Erythroblast (primary cell): ENCODE data around the gene CCDC57.

Experiments used
- DNase-seq, 2 experiments: peaks; one replicate each; lab custom pipeline; 2025; lab: John Stamatoyannopoulos, UW
- GATA1 ChIP-seq: IDR thresholded peaks from 2 replicates; pipeline ENCODE4 v1.6.1; 2011; ENCODE audit warnings: low read depth, mild to moderate bottlenecking, control low read depth, low read length, moderate library complexity
- POLR2A ChIP-seq: IDR thresholded peaks from 2 replicates; pipeline ENCODE4 v1.6.1; 2011; ENCODE audit warnings: mild to moderate bottlenecking, low read length

The CCDC57 gene

DNA sequence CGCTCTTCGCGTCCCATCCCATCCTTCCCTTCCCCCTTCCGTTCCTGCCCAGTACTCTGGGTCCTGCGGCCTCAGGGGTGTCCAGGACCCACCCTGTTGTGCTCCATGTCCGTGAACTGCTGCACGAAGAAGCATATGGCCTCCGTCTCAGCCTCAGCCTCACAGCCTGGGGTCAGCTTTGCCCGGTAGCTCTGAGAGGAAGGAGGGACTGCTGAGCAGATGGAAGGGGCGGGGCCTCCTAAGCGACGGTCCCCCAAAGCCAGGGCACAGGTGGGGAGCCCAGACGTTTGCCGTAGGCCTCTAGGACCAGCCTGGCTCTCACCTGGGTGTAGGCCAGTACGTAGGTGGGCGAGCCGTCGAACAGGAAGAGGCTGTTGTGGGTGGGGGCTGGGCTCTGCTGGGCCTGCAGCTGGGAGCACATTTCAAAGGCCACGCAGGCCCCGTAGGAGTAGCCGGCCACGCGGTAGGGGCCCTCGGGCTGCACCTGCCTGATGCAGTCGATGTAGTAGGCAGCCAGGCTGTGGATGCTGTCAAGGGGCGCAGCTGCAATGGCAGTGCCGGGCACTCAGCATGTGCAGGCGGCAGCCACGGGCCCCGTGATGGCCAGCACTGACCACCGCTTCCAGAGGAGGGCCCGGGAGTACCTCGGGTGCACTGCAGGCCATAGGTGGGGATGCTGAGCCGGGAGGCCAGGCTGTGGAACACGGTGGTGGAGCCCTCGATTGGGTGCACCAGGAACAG is 132.4 kb downstream of the CCDC57 start:
- no peak for DNase-seq
- TF ChIP-seq GATA1 (no peak), POLR2A (no peak)

DNA sequence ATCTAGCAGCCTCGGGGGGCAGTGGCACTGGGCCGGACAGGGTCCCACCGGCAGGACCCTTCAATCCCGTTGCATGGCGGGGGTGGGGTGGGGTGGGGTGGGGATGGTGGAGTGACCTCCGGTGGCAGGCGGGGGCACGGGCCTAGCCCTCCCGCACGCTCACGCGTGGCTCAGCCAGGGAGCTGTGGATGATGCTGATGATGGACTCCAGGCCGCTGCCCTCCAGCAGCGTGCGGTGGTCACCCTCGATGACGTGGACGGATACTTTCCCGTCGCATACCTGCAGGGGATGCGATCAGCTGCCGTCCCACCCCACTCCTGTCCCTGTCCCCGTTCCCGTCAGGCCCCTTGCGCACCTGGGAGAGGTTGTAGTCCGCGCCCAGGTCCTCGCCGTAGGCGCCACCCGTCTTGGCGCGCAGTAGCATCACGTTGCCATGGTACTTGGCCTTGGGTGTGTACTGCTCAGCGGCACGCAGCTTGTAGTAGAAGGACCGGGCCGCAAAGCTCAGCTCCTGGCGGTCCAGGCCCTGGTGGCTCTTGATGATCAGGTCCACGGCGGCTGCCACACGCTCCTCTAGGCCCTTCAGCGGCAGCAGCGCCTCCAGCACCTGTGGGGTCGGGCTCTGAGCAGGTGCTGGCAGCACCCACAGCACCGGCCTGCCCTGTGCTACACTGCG is 133.5 kb downstream of the CCDC57 start:
- no peak for DNase-seq
- TF ChIP-seq POLR2A (no peak), GATA1 (no peak)

DNA sequence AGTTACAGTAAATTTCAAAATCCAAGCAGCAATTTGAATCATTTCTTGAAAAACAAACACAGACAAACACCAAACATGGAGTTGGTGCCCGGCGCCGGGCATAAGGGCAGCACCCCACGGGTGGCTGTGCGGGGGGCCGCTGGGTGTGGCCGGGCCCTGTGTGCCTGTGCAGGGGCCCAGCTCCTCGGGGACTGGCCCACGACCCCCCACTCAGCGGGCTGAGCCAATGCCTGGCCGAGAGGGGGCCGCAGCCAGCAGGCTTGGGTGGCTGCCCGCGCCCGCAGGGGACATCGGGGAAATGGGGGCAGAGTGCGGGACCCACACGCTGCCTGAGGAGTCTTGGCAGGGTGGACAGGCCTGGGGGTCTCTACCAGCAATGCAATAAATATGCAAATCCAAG is 134.2 kb downstream of the CCDC57 start:
- no peak for DNase-seq
- TF ChIP-seq GATA1: no peak
- TF ChIP-seq POLR2A: no peak

DNA sequence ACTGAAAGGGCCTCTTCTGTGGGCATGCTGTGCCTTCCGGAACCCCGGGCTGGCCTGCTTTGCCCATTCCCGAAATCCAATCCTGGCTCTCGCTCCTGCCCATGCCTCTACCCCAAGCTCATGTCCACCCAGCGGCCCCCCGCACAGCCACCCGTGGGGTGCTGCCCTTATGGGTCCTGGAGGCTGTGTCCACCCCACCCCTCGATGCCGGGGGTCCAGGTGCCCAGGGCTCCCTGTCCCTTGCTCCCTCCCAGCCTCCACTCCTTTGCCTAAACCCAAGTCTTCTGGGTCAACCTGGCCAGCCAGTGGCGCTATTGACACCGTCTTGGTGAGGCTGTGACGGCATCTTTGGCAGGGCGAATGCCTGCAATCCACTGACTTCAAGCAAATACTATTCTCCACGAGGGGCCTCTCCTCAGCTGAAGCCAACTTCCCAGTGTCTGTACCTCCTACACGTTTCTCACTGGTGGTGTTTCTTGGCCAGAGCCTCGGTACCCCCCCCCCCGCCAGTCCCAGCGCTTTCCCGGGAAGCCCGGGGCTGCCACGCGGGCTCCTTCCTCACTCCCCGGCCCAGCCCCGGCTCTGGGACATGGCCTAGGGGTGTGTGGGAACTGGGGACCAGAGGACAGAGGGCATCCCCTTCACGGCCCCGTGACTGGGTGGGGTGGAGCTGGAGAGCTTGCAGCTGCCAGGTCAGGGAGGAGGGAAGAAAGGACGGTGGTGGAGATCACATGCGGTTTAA is 134.9 kb downstream of the CCDC57 start:
- no peak for DNase-seq
- TF ChIP-seq POLR2A (no peak), GATA1 (no peak)

DNA sequence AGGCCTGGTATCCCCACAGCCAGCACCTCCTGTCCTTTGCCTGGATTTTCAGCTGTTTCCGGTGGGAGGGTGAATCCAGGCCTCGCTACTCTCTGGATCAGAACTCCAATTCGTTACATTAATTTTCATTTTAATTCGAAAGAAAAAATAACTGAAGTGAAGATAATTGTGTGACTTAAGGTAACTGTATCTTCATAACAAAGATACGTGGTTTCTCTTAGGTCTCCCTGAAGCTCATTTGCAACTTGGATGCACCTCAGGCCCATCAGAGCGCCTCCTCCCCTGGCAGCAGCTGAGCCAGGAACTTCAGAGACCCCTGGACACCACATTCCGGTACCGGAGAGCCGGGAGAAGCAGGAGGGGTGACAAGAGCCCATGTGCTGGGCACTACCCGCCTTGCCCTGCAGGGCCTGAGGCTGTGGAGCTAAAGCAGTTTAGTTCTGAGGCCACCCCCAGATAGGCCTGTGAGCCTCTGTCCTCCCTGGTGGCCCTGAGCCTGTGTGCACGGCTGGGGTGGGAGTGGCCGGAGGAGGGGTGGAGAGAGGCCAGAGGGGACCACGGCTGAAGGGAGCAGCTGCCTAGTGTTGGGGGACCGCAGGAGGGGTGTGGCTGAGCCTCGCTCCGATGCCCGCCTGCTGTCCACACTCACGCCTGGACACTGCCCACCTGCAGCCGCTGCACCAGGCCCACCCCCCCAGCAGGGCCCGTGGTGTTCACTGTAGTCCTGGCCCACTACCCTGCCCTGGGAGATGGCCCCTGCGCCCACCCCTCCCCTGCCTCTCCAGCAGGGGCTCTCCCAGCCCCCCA is 135.7 kb downstream of the CCDC57 start:
- no peak for TF ChIP-seq GATA1
- TF ChIP-seq POLR2A: no peak
- no peak for DNase-seq

DNA sequence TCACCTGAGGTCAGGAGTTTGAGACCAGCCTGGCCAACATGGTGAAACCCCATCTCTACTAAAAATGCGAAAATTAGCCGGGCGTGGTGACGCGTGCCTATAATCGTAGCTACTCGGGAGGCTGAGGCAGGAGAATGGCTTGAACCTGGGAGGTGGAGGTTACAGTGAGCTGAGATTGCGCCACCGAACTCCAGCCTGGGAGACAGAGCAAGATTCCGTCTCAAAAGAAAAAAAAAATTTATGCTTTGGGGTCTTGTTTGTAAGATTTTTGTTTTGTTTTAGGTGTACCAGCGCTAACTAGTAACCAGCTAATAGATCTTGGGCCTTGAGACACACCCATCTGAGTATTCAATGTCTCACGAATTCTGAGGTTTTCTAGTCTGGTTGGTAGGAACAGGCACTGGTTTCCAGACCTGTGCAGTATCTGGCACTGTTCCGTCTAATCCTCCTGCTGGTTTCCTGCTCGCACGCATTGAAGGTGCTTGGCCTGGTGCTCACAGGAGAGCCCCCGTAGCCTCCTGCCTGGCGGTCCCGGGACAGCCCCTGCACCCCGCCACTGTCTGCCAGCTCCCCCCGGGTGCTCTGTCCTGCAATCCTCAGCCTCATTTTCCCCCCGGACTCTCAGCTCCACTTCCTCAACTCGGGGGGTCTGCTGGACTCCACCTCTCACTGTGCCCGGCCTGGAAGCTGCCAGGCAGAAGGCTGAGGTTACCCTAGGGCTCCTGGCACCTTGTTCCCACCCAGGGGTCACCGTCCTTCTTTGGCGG is 136.4 kb downstream of the CCDC57 start:
- DNase-seq: no peak
- TF ChIP-seq GATA1 (no peak), POLR2A (no peak)

DNA sequence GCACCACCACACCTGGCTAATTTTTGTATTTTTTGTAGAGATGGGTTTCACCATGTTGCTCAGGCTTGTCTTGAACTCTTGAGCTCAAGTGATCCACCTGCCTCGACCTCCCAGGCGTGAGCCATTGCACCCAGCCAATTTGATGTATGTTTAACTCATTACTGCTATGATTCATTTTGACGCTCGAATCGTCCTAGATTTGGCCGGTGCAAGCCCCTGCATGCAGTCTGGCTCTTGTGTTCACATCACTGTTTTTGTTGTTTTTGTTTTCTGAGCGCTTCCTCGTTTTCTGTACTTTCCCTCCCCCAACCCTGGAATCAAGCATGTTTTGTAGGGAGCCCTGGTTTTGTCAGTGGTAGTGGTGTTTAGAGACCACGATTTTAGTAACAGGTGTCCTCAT is 139.2 kb downstream of the CCDC57 start:
- TF ChIP-seq POLR2A (no peak), GATA1 (no peak)
- no peak for DNase-seq

DNA sequence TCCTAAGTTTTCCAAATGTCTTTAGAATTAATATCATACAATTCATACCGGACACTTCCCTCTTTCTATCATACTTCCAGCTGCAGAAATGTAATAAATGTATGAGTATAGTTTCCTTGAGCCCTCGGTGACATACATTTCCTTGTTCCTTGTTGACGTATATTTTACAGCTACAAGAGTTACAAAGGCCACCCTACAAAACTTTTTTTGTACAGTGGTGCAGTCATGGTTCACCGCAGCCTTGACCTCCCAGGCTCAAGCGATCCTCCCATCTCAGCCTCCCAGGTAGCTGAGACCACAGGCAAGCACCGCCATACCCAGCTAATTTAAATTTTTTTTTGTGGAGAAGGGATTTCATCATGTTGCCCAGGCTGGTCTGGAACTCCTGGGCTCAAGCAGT is 139.8 kb downstream of the CCDC57 start:
- no peak for DNase-seq
- TF ChIP-seq POLR2A (no peak), GATA1 (no peak)

DNA sequence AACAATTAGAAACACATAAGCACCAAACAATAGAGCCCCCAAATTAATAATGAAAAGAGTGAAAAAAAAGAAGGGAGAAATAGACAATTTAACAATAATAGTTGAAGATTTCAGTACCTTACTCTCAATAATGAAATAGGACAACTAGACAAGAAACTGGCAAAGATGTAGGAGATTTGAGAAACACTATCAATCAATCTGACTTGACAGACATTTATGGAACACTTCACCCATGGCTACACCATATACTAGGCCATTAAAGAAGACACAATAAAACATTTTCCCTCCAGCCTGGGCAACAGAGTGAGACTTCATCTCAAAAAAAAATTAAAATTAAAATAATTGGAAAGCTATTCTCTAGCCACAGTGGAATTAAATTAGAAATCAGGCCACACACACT is 142.0 kb downstream of the CCDC57 start:
- TF ChIP-seq GATA1 (no peak), POLR2A (no peak)
- no peak for DNase-seq

DNA sequence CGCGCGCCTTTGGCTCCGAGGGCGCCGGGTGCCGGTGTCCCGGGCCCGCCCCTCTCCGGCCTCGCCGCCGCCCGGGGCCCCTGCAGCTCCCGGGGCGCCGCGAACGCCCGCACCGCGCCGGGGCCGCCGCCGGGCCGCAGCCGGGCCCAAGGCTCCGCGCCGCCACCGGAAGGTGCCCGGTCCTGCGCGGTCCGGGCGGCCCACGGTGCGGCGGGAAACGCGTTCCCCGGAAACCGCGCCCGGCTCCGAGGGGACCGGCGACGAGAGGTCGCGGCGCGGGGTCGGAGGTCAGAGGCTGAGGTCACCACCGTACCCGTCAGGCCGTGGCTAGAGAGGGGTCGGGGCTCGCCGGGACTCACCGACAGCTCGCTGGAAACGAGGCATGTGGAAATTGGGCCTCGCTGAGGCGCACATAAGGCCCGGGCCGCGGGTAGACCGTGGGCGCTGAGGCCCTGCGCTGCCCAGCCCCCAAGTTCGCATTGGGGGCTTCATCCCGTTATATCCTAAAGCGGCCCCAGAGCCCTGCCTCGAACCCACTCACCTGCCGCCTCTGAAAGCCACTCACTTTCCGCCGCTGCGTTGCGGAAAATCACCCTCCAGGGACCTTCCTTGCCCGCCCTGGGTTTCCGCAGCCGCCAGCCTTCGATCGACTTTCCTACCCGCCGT is 146.9 kb downstream of the CCDC57 start, which contains the start of gene DUS1L:
Gene DUS1L (minus strand): TSS at position 167 of the 666 bp plus-strand sequence. CDS start 745 bp downstream, outside the sequence.
- DNase-seq: peak; percentile 86 to 91
- no peak for TF ChIP-seq GATA1
- peak; percentile 63 for TF ChIP-seq POLR2A

DNA sequence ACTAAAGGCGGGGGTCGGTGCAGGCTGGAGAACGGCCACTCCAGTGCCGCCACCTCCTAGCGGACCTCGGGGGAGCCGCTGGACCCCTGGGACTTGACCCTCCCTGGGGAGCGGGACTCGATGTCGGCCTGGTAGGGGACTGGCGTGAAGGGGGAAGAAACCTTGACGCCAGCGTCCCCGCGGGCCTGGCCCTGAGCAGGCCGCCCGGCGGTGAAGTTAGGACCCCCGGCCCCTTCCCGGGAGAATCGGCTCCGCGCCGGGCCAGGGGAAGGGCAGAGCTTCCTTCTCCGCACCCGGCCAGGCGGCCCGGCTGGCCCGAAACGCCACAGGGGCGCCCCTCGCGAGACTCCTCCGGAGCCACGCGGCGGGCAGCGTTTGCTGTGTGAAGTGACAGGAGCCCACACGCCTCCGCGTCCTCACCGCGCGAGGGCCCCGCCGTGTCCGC is 147.4 kb downstream of the CCDC57 start:
- TF ChIP-seq GATA1 (no peak), POLR2A (no peak)
- DNase-seq: peak; percentile 73 to 77
